BLaER1 treated with 17β-estradiol and CSF1 and Interleukin-3, amounts not matched to agents 10 nM and 100 nM (cell line): ENCODE measurements around the gene COX18.

ENCODE experiments used
- H3K27ac ChIP-seq, 11 experiments: shearing (Covaris generic); formaldehyde crosslinking; 2 replicates each; pipeline ENCODE4 v1.8.1; 2022
- H3K27me3 ChIP-seq, 11 experiments: shearing (Covaris generic); formaldehyde crosslinking; 2 replicates each; pipeline ENCODE4 v1.8.1; 2022
- H3K36me3 ChIP-seq, 11 experiments: shearing (Covaris generic); formaldehyde crosslinking; 2 replicates each; pipeline ENCODE4 v1.8.1; 2022
- H3K4me1 ChIP-seq, 10 experiments: shearing (Covaris generic); formaldehyde crosslinking; 2 replicates each; pipeline ENCODE4 v1.8.1; 2022
- H3K4me2 ChIP-seq, 11 experiments: shearing (Covaris generic); formaldehyde crosslinking; 2 replicates each; pipeline ENCODE4 v1.8.1; 2022
- H3K4me3 ChIP-seq, 10 experiments: shearing (Covaris generic); formaldehyde crosslinking; 2 replicates each; pipeline ENCODE4 v1.8.1; 2022
- H3K9ac ChIP-seq, 11 experiments: shearing (Covaris generic); formaldehyde crosslinking; 2 replicates each; pipeline ENCODE4 v1.8.1; 2022
- H3K9me3 ChIP-seq, 11 experiments: shearing (Covaris generic); formaldehyde crosslinking; replicated peaks in 1 of 11; 2 replicates each; pipeline ENCODE4 v1.8.1; 2022
- H4K20me1 ChIP-seq, 11 experiments: shearing (Covaris generic); formaldehyde crosslinking; 2 replicates each; pipeline ENCODE4 v1.8.1; 2022
- Cebpa-rat ChIP-seq, 11 experiments: shearing (Covaris generic); IDR thresholded peaks; 2 replicates each; pipeline ENCODE4 v1.8.1; 2022

Gene COX18

DNA sequence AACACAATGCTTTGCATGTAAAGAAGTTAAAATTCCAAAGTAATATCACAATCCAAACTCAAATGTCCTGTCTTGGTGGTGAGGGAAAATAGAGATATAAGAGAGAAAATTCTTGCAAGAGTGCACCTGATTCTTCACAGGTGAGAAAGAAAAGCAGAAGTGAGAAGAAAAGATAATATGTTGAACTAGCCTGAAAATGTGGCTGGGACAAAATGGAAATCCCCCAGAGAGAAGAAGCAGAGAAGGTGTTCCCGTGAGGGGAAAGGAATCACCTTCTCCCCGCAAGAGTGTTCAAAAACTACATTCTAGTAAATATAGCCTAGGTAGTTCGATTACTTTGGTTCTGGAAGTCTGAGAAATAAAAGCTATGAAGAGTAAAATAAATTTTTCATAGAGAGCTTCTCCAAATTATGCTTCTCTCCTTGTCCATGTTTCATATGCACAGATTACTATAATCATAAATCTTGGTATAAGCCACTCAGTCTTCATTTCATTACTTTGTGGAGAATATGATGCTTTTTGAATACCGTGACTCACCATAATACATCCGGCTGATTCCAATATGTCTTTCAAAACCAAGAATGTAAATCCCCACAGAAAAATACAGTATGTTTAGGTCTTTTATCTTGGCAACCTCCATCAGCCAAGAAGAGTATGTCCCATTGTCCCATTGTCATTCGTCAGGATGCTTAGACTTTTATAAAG is 63.1 kb downstream of the COX18 start:
- Histone ChIP-seq H4K20me1 (no peaks in the 10 kb centered on the region), H3K36me3 (no peaks in the 10 kb centered on the region), H3K9ac (no peak overlapping the region), H3K4me2 (no peak overlapping the region), H3K4me3 (no peak overlapping the region), H3K9me3 (peaks cover 9 to 14% (median 11%) of the 10 kb centered on the region in 11 experiments), H3K27me3 (no peaks in the 10 kb centered on the region), H3K4me1 (no peaks in the 10 kb centered on the region), H3K27ac (no peak overlapping the region)
- no peak for TF ChIP-seq Cebpa-rat (IDR thresholded peaks at IDR 0.05)

DNA sequence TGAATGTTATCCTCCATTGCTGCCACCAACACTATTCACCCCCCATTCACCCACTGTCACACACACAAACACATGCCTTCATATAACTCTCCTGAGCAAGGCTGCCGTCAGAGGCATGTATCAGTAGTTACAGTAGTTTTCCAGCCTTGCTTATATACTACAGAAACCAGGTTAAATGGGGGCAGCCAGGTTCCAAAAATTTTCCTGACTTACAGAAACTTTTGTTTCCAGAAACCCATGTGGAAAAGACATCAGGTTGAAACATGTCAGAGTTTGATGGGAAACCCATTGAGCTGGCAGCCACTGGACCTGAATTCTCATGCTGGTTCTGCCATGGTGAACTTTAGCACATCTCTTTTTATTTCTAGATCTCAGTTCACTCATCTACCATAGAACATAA is 64.0 kb downstream of the COX18 start:
- no peaks in the 10 kb centered on the region for H3K36me3 ChIP-seq

More for the DNA sequence above, 64.0 kb downstream of the COX18 start:
- Histone ChIP-seq H3K27ac (no peak overlapping the region), H3K4me3 (no peak overlapping the region), H4K20me1 (no peaks in the 10 kb centered on the region), H3K4me1 (no peaks in the 10 kb centered on the region), H3K27me3 (no peaks in the 10 kb centered on the region), H3K4me2 (no peak overlapping the region), H3K9me3 (peaks cover 0 to 5% (median 2%) of the 10 kb centered on the region in 11 experiments; a peak in 17 of 22 replicates), H3K9ac (no peak overlapping the region)
- TF ChIP-seq Cebpa-rat (IDR thresholded peaks at IDR 0.05), result no peak
